AG04450 (cell line): ENCODE data around the gene PRX. TPM values are rescaled to one million over a fixed set of nuclear protein-coding genes. Genes with fewer than 3 reads are reported as not detected.

ENCODE experiments used
- CTCF ChIA-PET: fragments of 300-600, 350-600 bp; formaldehyde crosslinking; extraction: SDS; loops from one replicate; lab custom pipeline; 2022; ENCODE audit warnings: antibody characterized with exemption, inconsistent platforms; lab: Charles Lee
- POLR2A ChIA-PET: fragments of 350-600 bp; formaldehyde crosslinking; extraction: SDS; loops from one replicate; lab custom pipeline; 2021; ENCODE audit warnings: antibody characterized with exemption, inconsistent platforms; lab: Yijun Ruan, JAX
- DNase-seq: peaks from one replicate; pipeline ENCODE4 v3.0.0-alpha.2; 2011; ENCODE audit warnings: low read depth, low spot score
- H3K27ac ChIP-seq: one replicate; pipeline ENCODE4 v1.5.1; 2012; ENCODE audit warnings: low read depth, low read length, control low read depth
- H3K27me3 ChIP-seq: one replicate; pipeline ENCODE4 v1.6.0; 2012; ENCODE audit warnings: low read length; ENCODE audit not compliant: control insufficient read depth, insufficient read depth
- H3K4me3 ChIP-seq: 2 replicates; pipeline ENCODE4 v1.5.1; 2011; ENCODE audit warnings: mild to moderate bottlenecking, low read depth, low read length, control low read depth
- H3K9me3 ChIP-seq: 2 replicates; pipeline ENCODE4 v1.5.1; 2012; ENCODE audit warnings: low read length; ENCODE audit not compliant: control insufficient read depth, insufficient read depth
- CTCF ChIP-seq: IDR thresholded peaks from 2 replicates; pipeline ENCODE4 v1.5.1; 2011; ENCODE audit warnings: low read depth, low read length, control low read depth, inconsistent platforms
- polyA plus RNA-seq: library from polyadenylated mRNA; depleted of rRNA; stranded (reverse); fragments of >200 nt; gene quantifications from 2 replicates; pipeline ENCODE4 v1.2.3, GENCODE V29; 2011

PRX gene
- polyA plus RNA-seq, 1 experiment = 1.8 TPM

GRCh38 chr19:40389404-40390083 lies 23.6 kb downstream of the PRX start:
- TF ChIP-seq CTCF = no peak
- ChIA-PET CTCF (interaction anchor here (1.4 kb wide), 1 partner anchor 31 kb away, joined by 5 read pairs; no protein-coding TSS in a partner anchor), POLR2A (interaction anchor here (0.5 kb wide), 1 partner anchor 181 kb away, joined by 3 read pairs; no protein-coding TSS in a partner anchor)
- no peaks in the 10 kb centered on the region for H3K9me3 ChIP-seq
- DNase-seq = no peak
- H3K4me3 ChIP-seq = no peak overlapping the region
- H3K27ac ChIP-seq = no peak overlapping the region
- no peaks in the 10 kb centered on the region for H3K27me3 ChIP-seq

- H3K4me3 ChIP-seq = no peak overlapping the region
- no peak for TF ChIP-seq CTCF
- CTCF ChIA-PET = interaction anchor here (1.4 kb wide), 1 partner anchor 32 kb away, joined by 5 read pairs; no protein-coding TSS in a partner anchor
- POLR2A ChIA-PET = no interaction called here
- DNase-seq = no peak
- no peak overlapping the region for H3K27ac ChIP-seq
- no peaks in the 10 kb centered on the region; the same call in 1 of the 2 replicates for H3K9me3 ChIP-seq
- H3K27me3 ChIP-seq = no peaks in the 10 kb centered on the region
These were observed 24.7 kb downstream of the PRX start for GRCh38 chr19:40388481-40388880.

GRCh38 chr19:40387155-40387554 lies 26.0 kb downstream of the PRX start:
- TF ChIP-seq CTCF = no peak
- ChIA-PET POLR2A (interaction anchor here (0.5 kb wide), 1 partner anchor 14 kb away, joined by 3 read pairs; no protein-coding TSS in a partner anchor), CTCF (interaction anchor here (0.8 kb wide), 1 partner anchor 33 kb away, joined by 5 read pairs; no protein-coding TSS in a partner anchor)
- no peak for DNase-seq
- Histone ChIP-seq H3K9me3 (no peaks in the 10 kb centered on the region; the same call in 1 of the 2 replicates), H3K27ac (no peak overlapping the region), H3K27me3 (no peaks in the 10 kb centered on the region), H3K4me3 (no peak overlapping the region)

- Histone ChIP-seq H3K4me3 (no peak overlapping the region), H3K9me3 (no peaks in the 10 kb centered on the region; the same call in 1 of the 2 replicates), H3K27me3 (no peaks in the 10 kb centered on the region), H3K27ac (no peak overlapping the region)
- no peak for TF ChIP-seq CTCF
- no peak for DNase-seq
- ChIA-PET POLR2A (interaction anchor here (0.9 kb wide), 1 partner anchor 13 kb away, joined by 4 read pairs; no protein-coding TSS in a partner anchor), CTCF (no interaction called here)
These were observed 29.4 kb downstream of the PRX start for GRCh38 chr19:40383668-40384248.

- Histone ChIP-seq H3K4me3 (no peak overlapping the region), H3K9me3 (no peaks in the 10 kb centered on the region; the same call in 1 of the 2 replicates), H3K27me3 (no peaks in the 10 kb centered on the region), H3K27ac (no peak overlapping the region)
- CTCF ChIA-PET = no interaction called here
- POLR2A ChIA-PET = interaction anchor here (0.9 kb wide), 1 partner anchor 16 kb away, joined by 3 read pairs; no protein-coding TSS in a partner anchor
- peak; percentile 24; the same call in 1 of the 2 replicates for TF ChIP-seq CTCF
- DNase-seq = no peak
These were observed 31.9 kb downstream of the PRX start for GRCh38 chr19:40381321-40381720.
